Adrenal gland (tissue), 5 donors: ENCODE measurements around the gene HJV.

Experiments used
- CTCF ChIP-seq, 6 experiments: fragments of 450-650 bp in 4 of 6; fragments of 200-600 bp in 2 of 6; sonication (generic) in 1 of 6; IDR thresholded peaks; 1 replicate in 5 of 6; 2 replicates in 1 of 6; pipeline versions ENCODE4 v1.5.1 to v1.8.0; 2016 to 2021; ENCODE audit warnings: antibody characterized with exemption in 6 of 6, mild to moderate bottlenecking in 2 of 6, moderate library complexity in 1 of 6
- POLR2A ChIP-seq, 2 donors: fragments of 450-650 bp; IDR thresholded peaks; one replicate each; pipeline ENCODE4 v1.6.1; 2017; ENCODE audit warnings: antibody characterized with exemption in 2 of 2, mild to moderate bottlenecking in 2 of 2, moderate library complexity in 1 of 2
- donor health status: DM: no; HTN: no; CAD: no.

GRCh38 chr1:145985129-145985501, 36.4 kb downstream of the HJV start:
- TF ChIP-seq CTCF (IDR thresholded peaks at IDR 0.05) (no peak), POLR2A (IDR thresholded peaks at IDR 0.05) (no peak)
